Activated CD4-positive, CD25-positive, alpha-beta regulatory T cell treated with anti-CD3 and anti-CD28 coated beads, Interleukin-2, amount 50 U/mL, for 16 hours (primary cell): Measurements from ENCODE around the gene CD8A.
"Not testable (repeated sequence)": the region's sequence is repeated elsewhere in the genome, so short reads cannot be mapped to it uniquely, and the experiment has no call there.

Experiments used
- DNase-seq: peaks from one replicate; pipeline ENCODE4 v3.0.0-alpha.2; 2020; ENCODE audit warnings: low read depth, low spot score

Gene CD8A

GRCh38 chr2:86790676-86791572 lies at the start of gene CD8A:
Gene CD8A, minus strand, starts transcription at chr2:86790913. Its CDS starts 88 bp downstream, at chr2:86790825.
- no peak for DNase-seq

GRCh38 chr2:86839871-86840548 lies 49.3 kb upstream of the CD8A start:
- not testable (repeated sequence) for DNase-seq

- DNase-seq = not testable (repeated sequence)
These were observed 48.7 kb upstream of the CD8A start for GRCh38 chr2:86839455-86839854.

- DNase-seq = not testable (repeated sequence)
These were observed 47.0 kb upstream of the CD8A start for GRCh38 chr2:86837714-86838113.

DNA sequence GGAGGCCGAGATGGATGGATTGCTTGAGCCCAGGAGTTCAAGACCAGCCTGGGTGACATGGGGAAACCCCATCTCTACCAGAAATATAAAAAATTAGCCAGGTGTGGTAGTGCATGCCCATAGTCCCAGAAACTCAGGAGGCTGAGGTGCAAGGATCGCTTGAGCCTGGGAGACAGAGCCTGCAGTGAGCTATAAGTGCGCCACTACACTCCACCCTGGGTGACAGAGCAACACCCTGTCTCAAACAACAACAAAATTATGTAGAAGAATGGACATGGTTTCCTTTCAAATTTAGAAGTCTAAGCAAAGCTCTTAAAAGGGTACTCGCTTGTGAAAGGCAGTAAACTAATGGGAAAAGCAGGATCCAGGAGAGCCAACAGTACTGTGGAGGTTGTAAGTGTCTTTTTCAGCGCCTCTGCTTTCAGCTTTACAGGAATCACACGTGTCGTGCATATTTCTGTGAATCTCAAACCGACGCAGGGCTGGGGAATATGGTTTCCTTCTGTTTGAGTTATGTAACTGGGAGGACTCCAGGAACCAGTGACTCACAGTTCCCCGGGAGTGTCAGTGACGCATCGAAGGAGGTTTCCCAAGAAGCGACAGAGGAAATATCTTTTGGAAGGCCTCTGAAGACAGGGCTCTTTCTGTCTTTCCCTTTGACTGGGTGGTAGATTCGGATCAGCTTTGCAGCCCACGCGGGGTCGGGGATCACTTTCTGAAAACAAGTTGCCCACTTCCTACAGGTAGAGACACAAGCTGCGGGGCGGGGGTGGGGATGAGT lies 46.4 kb upstream of the CD8A start:
- DNase-seq = not testable (repeated sequence)

DNA sequence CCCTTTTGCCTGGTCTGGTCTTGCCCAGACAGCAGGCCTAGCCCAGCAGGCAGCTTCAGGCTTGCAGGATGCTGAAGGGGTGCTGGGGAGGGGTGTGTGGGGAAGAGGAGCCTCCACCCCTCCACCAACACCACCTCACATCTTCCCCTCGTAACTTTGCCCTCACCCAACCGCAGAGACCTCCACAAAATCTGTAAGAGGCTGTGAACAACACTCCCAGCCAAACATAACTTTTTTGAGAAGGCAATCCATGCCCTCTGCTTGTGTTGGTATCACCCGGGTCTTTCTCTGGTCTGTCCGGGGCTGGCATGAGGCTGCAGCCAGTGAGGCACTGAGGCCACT lies 44.8 kb upstream of the CD8A start:
- DNase-seq = not testable (repeated sequence)

GRCh38 chr2:86833315-86833714 lies 42.6 kb upstream of the CD8A start:
- no peak for DNase-seq

DNA sequence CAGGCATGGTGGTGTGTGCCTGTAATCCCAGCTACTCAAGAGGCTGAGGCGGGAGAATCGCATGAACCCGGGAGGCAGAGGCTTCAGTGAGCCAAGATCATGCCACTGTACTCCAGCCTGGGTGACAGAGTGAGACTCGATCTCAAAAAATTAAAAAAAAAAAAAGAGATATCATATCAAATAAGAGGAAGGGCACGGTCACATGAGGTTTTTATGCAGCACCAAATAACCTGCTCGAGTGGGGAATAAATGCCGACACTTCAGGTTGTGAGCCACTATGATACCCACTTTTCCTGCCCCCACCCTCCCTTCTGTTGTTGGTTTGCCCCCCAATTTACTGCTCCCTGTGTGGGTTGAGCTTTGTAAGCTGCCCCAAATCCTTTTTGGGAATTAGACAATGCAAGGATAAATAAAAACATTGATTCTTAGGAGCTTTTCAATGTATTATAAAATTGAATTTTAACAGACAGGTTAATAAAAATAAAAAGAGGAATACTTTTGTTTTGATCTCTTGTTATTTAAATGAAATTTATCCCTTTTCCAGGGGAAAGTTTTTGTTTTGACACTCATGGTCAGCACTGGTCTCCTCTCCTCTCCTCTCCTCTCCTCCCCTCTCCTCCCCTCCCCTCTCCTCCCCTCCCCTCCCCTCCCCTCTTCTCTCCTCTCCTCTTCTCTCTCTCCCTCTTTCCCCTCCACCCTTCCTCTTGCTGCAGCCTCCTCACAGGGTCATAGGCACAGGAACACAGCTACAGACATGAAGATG lies 41.8 kb upstream of the CD8A start:
- no peak for DNase-seq

DNA sequence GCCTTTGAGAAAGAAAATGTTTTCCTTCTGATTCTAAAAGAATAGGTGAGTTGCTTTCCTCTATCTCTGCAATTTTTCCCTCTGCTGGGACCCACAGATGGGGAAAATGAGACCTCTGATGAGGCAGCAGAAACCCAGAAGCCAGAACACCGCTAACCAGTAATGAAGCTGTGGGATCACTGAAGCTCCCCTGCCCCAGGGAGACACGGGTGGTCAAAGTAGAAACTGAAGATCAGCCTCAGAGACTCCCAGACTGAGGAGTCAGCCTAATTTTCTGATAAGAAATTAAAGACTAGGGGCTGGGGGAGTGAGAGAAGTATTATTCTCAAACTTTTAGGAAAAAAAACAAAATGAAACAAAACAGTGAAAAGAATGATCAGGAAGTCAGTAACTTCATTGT lies 40.8 kb upstream of the CD8A start:
- no peak for DNase-seq

DNA sequence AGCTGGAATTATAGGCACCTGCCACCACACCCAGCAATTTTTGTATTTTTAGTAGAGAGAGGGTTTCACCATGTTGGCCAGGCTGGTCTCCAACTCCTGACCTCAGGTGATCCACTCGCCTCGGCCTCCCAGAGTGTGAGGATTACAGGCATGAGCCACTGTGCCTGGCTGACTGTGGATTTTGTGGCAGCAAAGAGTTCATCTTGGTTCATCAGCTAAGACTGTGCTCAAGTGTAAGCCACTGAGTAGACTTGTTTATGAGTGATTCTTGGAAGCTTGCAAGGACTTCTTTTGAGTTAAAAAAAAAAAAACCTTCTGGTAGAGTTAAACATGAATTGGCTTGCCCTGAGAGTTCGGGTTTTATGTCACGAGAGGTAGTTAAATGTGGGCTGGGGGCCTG lies 36.2 kb upstream of the CD8A start:
- no peak for DNase-seq

DNA sequence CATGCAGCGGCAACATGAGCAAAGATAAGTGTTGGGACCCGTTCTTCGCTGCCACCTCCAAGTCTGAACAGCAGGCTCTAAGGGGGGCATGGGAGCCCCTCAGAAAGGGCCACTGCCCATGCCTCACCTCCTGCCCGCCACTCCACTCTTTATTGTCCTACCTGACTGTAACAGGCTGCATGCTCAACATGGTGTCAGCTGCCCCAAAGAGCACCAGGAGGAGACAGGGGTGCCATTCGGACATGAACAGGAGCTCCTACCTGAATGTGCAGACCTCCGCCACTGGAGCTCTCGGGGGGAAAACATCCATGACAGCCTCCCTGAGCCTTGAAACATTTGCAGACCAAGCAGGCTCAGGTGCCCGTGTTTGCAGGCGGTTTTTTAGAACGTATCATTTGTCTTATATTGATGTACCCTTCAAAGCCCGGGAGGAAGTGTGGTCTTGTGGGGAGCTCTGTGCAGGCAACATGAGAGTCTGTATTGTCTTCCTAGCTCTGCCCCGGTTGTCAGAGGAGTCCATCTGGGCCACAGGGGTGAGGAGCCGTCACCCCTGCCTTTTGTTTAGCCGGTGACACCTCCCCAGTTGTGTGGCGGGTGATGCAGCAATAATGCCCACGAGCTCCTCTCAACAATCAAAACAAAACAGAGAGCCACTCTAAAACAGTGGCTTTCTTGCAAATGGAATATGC lies 35.1 kb upstream of the CD8A start:
- DNase-seq = no peak

DNA sequence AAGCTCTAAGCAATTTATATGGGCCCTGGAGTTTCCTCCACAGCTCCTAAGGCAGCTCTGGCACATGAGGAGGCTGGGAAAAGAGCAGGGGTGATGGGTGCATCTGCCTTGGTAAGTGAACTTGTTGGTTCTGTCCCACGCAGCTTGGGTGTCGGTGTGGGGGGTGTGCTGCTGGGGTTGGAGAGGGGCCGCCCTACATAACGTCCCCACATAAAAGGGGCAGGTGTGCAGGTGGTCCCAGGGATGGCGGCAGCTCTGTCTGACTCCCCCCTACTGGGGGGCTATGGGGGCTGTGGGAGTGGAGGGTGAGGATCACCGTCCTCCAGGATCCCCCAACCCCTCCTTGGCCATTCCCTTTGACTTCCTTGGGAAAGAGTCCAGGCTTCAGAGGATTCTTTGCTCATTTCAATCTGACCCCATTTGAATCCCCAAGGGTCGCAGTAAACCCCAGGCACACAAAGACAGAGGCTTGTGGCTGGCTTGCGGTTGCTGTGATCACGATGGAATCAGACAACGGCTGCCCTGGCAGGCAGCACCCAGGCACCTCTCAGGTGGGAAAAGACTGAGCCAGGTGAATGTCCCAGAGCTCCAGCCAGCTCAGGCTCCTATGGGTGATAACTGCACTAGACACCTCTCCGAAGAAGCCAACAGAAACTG lies 34.5 kb upstream of the CD8A start:
- no peak for DNase-seq

DNA sequence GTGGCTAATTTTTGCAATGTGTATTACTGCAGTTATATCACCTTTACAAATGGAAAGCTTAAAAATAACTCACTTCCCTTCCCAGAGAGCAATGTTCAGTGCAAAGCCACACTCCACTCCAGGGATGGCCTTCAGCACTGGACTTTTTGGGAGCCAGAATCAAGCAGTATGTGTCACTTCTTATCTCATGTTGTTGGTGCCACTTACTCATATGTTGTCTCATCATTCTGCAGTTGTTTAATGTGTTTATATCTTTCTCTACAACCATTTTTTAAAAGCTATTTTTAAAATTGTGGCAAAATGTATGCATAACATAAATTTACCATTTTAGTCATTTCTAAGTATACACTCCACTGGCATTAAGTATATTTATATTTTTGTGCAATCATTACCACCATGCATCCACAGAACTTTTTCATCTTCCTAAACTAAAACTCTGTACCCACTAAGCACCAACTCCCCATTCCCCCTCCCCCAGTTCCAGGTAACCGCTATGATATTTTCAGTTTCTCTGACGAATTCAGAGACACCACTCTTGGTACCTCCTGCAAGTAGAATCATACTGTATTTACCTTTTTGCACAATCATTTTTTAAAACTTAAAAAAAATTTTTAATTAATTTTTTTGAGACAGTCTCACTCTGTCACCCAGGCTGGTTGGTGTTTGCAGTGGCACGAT lies 32.1 kb upstream of the CD8A start:
- no peak for DNase-seq

DNA sequence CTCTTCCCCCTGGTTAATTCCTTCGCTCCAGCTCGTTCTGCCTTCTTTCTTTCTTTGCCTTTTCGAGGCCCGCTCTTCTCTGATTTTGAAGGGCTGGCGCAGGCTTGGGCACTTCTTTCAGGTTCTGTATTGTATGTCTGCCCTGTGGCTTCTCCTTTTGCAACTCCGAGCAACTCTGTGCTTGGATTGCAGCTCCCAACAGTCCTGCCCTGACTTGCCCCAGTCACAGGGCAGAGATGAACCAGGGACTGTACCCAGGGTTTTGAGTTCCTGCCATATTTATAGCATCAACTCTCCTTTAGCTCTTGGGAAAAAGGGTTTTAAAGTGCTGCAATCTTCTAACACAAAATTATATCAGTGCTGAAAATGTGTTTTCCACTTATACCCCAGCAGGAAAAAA lies 31.1 kb upstream of the CD8A start:
- no peak for DNase-seq

- no peak for DNase-seq
These were observed 30.6 kb upstream of the CD8A start for GRCh38 chr2:86821306-86821705.

- DNase-seq = no peak
These were observed 28.2 kb upstream of the CD8A start for GRCh38 chr2:86818957-86819356.

DNA sequence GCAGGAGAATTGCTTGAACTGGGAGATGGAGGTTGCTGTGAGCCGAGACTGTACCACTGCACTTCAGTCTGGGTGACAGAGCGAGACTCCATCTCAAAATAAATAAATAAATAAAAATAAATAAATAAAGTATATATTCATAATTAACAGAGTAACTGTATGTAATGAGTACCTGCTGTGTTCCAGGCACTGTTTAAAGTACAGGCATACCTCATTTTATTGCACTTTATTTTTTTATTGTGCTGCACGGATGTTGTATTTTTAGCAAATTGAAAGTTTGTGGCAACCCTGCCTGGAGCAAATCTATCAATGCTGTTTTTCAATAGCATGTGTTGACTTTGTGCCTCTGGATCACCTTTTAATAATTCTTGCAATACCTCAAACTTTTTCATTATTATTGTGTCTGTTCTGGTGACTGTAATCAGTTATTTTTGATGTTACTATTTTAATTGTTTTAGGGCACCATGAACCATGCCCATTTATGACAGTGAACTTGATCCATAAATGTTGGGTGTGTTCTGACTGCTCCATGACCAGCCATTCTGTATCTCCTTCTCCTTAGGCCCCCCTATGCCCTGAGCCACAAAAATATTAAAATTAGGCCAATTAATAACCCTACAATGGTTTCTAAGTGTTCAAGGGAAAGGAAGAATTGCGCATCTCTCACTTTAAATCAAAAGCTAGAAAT lies 27.5 kb upstream of the CD8A start:
- no peak for DNase-seq

DNA sequence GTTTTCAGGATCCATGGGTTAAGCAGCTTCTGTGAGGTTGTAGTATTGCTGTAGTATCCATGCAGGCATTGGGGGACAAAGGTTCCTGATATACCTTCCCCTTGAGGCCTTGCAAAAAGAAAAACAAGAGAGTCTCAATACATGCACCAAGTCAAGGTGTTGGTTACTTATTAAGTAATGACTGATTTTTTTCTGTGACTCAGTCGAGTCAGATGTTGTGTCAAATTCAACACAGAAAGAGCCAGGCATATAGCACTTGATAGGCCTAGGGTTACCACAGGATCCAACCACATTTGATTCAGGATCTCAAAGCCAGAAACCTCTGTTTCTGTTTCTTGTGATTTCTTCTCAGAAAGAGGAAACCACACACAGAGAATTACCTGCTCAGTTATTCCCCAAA lies 24.9 kb upstream of the CD8A start:
- no peak for DNase-seq

GRCh38 chr2:86809481-86810121 lies 18.9 kb upstream of the CD8A start:
- no peak for DNase-seq
